GM21515 (cell line): ENCODE results near the gene SPATA19.
"Not testable (repeated sequence)": the region's sequence is repeated elsewhere in the genome, so short reads cannot be mapped to it uniquely, and the experiment has no call there.

Experiments used
- ATAC-seq: cut with Tn5 transposase; IDR thresholded peaks from one replicate; pipeline ENCODE4 v1.9.1; 2021; ENCODE audit not compliant: unreplicated experiment

The SPATA19 gene

DNA sequence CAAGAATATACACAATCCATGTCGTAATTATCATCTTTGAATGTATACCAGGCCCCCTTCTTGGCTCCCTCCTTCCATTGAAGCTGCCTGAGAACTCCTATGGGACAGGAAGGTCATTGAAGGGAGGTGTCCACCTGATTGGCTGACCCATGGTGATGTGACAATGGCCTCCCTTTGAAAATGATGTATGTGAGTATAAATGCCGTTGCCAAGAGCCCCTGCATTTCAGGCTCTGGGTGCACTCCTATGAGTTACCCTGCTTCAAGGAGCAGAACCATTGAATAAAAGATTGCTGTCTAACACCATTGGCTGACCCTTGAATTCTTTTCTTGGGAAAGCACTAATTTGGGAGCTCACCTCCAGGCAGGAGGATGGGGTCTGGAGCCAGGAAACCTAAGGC is at the start of gene SPATA19:
Gene SPATA19 (minus strand): TSS at position 101 of the 400 bp plus-strand sequence. CDS start 67 bp downstream, at position 34.
- ATAC-seq: no peak

- peak; percentile 63 for ATAC-seq
Observed at GRCh38 chr11:133895061-133895479, 49.8 kb upstream of the SPATA19 start.

DNA sequence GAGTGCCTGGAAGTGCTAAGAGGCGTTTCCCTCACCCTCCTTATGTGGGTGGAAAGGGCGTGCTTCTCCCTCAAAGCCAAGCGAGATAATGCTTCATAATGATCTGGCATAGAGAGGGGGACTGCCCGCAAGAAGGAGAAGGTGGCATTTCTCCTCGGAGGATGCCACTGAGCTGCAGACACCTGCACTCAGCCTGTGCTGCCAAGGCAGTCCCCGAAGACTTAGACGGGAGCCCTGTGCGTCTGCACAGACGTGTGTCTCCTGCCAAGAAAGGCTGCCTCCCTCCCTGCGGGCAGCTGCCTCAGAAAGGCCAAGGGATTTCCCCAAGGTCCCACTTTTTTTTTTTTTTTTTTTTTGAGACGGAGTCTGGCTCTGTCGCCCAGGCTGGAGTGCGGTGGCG is 48.1 kb upstream of the SPATA19 start:
- ATAC-seq: no peak

GRCh38 chr11:133892584-133893380 is 47.5 kb upstream of the SPATA19 start:
- no peak for ATAC-seq

DNA sequence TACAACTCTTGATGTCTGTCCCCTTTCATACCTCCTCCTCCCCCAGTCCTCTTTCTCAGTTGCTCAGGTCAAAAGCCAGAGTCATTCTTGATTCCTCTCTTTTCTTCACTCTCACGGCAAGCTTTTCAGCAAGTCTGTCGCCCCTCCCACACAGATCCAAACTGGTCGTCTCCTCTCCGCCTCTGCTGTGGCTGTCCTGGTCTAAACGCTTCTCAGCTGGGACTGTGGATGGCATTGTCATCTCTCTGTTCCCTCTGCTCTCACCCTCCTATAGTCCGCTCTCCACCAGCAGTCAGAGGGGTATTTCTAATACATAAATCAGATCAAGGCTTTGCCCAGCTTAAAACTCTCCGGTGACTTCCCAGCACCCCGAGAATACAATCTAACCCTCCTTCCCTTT is 46.8 kb upstream of the SPATA19 start:
- no peak for ATAC-seq

DNA sequence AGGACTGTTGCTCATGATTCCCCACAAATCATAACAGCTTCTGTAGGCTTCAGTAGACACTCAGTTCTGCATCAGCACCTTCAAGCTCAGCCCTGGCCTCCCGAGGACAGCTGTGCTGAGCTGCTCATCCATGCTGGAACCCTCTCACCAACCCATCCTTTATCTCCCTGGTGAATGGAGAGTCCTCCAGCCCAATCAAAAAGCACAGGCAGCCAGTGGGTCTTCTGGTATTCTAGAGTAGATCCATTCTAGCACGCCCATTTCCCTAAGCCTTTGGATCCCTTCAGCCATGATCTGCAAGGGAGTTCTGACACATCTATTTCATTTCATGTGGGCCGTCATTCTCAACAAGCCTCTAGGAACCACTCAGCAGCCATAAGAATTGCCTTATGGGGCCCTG is 44.6 kb upstream of the SPATA19 start:
- ATAC-seq: no peak

DNA sequence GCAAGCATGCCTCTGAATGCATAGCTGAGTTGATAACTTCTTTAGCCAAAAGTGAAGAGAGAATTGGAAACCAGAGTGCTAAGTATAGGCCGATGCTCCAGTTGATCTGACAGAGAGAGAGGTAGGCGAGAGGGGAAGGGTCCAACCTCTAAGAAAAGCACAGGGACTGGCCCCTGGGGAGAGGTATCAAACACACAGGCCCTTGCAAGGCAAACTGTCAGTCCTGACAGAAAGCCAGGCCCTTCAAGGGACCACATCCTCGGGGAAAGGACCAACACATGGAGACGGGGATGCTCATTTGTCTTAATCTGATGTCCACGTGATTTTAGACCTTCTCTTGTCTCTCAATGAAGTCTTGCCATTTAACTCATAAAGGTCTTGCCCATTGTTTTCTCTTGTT is 43.9 kb upstream of the SPATA19 start:
- no peak for ATAC-seq

- ATAC-seq: no peak
Observed at GRCh38 chr11:133887692-133888332, 42.5 kb upstream of the SPATA19 start.

DNA sequence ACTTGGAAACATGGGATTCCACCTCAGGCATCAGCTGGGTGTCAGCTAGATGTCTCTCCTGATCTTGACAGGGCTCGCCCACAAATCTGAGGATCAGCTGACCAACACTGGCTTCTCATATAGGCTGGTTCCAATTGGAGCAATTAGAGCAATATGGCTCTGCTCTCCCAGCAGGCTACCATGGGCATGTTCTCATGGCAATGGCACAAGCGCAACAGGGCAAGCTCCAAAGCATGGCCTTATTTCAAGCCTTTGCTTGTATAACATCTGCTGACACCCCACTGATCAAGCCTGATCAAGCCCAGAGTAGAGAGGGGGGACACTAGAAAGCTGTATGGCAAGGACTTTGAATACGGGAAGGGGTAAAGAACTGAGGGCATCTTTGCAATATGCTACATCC is 40.7 kb upstream of the SPATA19 start:
- ATAC-seq: no peak

GRCh38 chr11:133872160-133872559 is 26.8 kb upstream of the SPATA19 start:
- ATAC-seq: no peak

GRCh38 chr11:133867456-133867855 is 22.1 kb upstream of the SPATA19 start:
- no peak for ATAC-seq

- ATAC-seq: no peak
Observed at GRCh38 chr11:133865466-133865865, 20.2 kb upstream of the SPATA19 start.

DNA sequence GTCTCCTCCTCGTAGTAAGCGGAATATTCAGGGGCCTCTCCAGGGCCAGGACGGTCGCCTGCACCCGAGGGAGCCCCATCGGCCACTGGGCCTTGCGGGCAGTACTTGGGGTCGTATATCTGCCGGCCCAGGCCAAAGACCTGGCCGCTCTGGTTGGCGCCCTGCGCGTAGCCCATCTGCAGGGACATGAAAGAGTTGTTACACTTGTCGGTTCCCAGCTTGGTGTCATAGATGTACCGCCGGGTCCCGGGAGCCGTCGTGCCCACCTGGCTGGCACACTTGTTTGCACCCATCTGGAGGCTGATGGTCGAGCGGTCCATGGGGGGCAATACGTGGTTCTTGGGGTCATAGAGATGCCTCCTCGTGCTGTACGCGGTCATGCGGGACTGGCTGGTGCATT is 19.4 kb upstream of the SPATA19 start:
- ATAC-seq: no peak

DNA sequence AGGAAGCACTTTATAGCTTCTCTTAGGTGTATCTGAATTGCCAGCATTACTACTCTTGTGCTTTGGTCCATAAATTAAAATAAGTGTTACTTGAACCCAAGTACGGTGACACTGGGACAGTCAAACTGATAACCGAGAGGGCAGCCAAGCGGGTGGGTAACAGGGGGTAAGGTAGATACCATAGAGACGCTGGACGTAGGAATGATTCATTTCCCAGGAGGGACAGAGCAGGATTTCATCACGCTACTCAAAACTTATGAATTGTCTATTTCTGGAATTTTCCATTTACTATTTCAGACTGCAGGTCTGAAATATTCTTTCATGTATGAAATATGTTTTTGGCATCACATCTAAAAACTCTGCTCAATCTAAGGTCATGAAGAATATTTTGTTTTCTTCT is 14.8 kb upstream of the SPATA19 start:
- no peak for ATAC-seq

DNA sequence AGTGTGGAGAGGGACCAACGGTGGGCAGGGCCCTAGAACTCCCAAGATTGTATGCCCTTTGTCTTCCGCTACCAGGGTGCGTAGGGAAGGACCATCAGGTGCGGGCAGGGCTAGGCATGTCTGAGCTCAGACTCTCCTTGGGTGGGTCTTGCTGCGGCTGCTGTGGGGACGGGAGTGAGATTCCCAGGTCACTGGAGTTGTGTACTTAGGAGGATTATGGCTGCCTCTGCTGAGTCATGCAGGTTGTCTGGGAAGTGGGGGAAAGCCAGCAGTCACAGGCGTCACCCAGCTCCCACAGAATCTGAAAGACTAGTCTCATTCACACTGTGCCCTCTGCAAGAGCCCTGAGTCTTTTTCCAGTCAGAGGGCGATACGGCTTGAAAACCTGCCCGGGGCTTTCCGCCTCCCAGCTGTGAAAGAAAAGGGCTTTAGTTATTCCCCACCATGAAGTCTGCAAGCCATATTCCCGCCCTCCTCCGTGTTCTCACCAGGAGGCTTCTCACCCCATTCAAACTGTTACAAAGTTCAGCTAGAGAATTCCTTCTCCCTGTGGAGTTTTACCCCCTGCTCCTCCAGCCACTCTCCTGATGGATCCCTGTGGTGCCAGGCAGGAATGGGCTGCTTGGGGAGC is 9.1 kb upstream of the SPATA19 start:
- ATAC-seq: not testable (repeated sequence)

DNA sequence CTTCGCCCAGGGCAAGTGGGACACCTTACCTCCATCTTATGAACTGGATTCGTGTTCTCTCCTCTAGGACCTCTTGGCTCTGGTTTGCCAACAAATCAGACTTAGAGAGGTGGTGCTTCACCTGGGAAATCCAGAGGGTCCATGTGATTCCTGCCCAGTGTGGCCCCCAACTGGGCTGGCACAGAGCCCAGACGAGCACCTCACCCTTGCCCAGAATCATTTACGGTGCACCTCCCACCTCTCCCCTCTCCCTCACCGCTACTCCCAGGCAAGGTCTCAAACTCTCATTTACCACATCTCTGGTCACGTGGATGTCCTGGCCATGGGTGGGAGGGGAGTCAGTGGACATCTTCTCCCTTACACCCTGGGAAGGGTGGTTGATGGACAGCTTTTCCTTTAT is 1.1 kb downstream of the SPATA19 start:
- no peak for ATAC-seq

DNA sequence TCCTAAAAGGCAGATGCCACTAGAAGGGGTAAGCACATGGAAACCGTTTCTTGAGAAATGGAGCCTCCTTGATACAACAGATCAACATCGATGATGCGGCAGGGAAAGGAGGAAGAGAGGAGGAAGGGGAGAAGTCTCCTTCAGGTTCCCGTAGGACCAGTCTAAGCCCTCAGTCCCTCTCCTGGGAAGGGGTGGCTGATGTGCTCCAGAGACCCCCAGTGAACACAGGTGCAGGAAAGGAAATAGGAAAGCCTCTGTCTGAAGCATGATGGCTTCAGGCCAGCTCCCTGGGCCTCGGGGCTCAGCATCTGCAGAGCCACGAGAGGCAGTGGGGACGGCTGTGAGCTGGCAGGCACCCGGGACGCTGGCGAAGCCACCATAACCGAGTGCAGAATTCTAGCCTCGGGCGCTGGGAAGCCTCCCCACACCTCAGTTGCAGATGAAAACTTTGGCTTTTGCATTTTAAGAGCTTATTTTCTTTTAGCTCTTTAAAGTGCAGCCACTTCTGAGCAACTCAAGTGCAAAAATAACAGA is 1.8 kb downstream of the SPATA19 start:
- ATAC-seq: no peak

DNA sequence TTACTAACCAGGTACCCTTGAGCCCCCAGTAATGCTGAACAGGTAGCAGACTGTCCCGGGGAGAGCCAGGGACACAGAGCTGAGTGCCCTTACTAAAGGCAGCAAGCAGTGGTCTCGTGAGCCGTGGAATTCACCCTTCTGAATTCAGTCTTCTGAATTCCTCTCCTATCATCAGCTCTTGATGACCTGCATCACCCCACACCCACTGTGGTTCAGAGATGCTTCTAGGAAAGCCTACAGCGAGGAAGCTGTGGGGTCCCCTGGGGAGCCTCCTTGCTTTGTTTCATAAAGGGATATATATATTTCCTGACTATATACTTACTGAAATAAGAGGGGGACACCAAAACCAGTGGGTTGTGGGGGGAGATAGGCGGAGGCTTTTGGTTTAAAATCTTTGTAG is 2.6 kb downstream of the SPATA19 start:
- ATAC-seq: no peak

GRCh38 chr11:133842053-133842452 is 3.3 kb downstream of the SPATA19 start:
- no peak for ATAC-seq

DNA sequence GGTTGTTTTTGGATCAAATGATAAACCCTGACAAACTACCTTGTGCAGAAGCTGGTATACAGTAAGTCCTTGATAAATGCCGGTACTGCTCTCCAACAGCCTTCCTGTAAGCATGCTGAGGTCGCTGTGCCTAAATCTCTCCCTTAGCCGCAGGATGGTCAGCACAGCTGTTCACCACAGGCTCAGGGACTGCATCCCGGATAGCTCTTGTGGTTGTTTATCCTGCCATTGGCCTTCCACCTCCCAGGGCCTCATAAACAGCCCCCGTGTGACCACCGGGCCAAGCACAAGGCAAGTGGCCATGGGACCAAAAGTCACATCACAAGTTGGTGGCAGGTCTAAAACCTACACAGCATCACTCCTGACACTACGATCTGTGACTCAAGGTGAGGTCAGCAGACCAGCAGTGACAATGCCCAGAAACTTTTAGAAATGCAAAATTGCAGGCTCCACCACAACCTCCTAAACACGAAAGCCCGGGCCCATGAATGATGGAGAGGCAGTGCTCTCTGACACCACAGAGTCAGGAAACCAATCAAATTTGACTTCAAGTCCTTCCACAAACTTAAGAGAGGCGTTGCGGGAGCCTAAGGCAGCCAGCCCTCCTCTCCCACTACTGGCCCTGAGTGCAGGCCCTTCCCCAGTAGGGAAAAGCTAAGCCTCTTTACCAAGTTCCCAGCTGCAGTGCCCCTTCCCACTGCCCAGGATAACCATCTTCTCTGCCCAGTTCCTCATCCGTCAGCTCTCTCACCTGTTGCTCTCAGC is 3.9 kb downstream of the SPATA19 start:
- no peak for ATAC-seq

DNA sequence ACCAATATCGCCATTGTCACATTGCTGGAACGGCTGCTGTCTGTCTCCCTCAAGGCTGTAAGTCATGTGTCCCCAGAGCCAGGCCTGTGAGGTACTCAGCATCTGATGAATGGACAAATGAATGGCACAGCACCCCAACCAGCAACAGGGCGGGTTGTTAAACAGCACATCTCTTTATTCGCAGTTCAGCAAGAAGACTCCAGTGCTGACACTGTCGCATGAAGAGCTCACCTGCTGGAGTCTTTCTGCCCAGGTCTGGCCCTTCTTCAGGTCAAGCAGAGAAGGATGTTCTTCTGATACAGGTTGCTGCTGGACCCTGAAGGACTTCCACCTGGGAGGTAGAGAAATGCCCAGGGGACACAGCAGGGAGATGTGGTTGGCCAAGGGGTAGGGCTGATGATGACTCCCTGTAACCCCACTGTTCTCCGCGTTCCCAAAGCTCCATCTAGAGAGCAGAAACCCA is 4.8 kb downstream of the SPATA19 start:
- no peak for ATAC-seq
